Neural progenitor cell (in vitro differentiated cells): ENCODE data around the gene SNF8. TPM values are rescaled to one million over a fixed set of nuclear protein-coding genes. Genes with fewer than 3 reads are reported as not detected.

Experiments used
- DNase-seq: peaks from one replicate; pipeline ENCODE4 v3.0.0-alpha.2; 2016; ENCODE audit warnings: low spot score
- H2AFZ ChIP-seq: fragments of 200-600 bp; sonication (generic); replicated peaks from 2 replicates; pipeline ENCODE4 v1.6.1; 2016; ENCODE audit warnings: antibody characterized with exemption
- H3F3A ChIP-seq: fragments of 200-600 bp; sonication (generic); 2 replicates; pipeline ENCODE4 v1.6.1; 2016; ENCODE audit warnings: antibody characterized with exemption, low read depth
- H3K27ac ChIP-seq: fragments of 200-600 bp; sonication (generic); 2 replicates; pipeline ENCODE4 v1.5.1; 2016; ENCODE audit warnings: mild to moderate bottlenecking
- H3K27me3 ChIP-seq: fragments of 200-600 bp; sonication (generic); 2 replicates; pipeline ENCODE4 v1.6.1; 2016; ENCODE audit warnings: mild to moderate bottlenecking, moderate library complexity
- H3K36me3 ChIP-seq: fragments of 200-600 bp; sonication (generic); 2 replicates; pipeline ENCODE4 v1.5.1; 2016
- H3K4me1 ChIP-seq: fragments of 200-600 bp; sonication (generic); 2 replicates; pipeline ENCODE4 v1.6.1; 2016; ENCODE audit warnings: mixed run types
- H3K4me2 ChIP-seq: fragments of 200-600 bp; sonication (generic); 2 replicates; pipeline ENCODE4 v1.6.1; 2016
- H3K4me3 ChIP-seq: fragments of 200-600 bp; sonication (generic); 2 replicates; pipeline ENCODE4 v1.5.1; 2016
- H3K79me2 ChIP-seq: fragments of 200-600 bp; sonication (generic); 2 replicates; pipeline ENCODE4 v1.6.1; 2016; ENCODE audit warnings: low read depth
- H3K9ac ChIP-seq: fragments of 200-600 bp; sonication (generic); 2 replicates; pipeline ENCODE4 v1.6.1; 2016
- H3K9me3 ChIP-seq: fragments of 200-600 bp; sonication (generic); 2 replicates; pipeline ENCODE4 v1.5.1; 2016; ENCODE audit warnings: low read depth
- H4K20me1 ChIP-seq: fragments of 200-600 bp; sonication (generic); 2 replicates; pipeline ENCODE4 v1.6.1; 2016; ENCODE audit warnings: low read depth
- H3K27ac Mint-ChIP-seq: 3 replicates; pipeline ENCODE4 v1.8.0; 2021; ENCODE audit warnings: mixed read lengths
- H3K27me3 Mint-ChIP-seq: 2 replicates; pipeline ENCODE4 v1.8.0; 2022; ENCODE audit warnings: low read depth, mild to moderate bottlenecking, inconsistent platforms, moderate library complexity, mixed read lengths; ENCODE audit not compliant: insufficient read depth
- H3K36me3 Mint-ChIP-seq: 3 replicates; pipeline ENCODE4 v1.8.0; 2021; ENCODE audit warnings: mixed read lengths
- H3K4me1 Mint-ChIP-seq: 3 replicates; pipeline ENCODE4 v1.8.0; 2021; ENCODE audit warnings: mixed read lengths
- H3K4me3 Mint-ChIP-seq: 3 replicates; pipeline ENCODE4 v1.8.0; 2021; ENCODE audit warnings: mild to moderate bottlenecking, moderate library complexity, mixed read lengths
- H3K9me3 Mint-ChIP-seq: 3 replicates; pipeline ENCODE4 v1.8.0; 2020; ENCODE audit warnings: mixed read lengths
- CTCF ChIP-seq: fragments of 200-600 bp; sonication (generic); IDR thresholded peaks from 2 replicates; pipeline ENCODE4 v1.5.1; 2017; ENCODE audit warnings: antibody characterized with exemption, mild to moderate bottlenecking
- EZH2 ChIP-seq: fragments of 200-600 bp; sonication (generic); IDR thresholded peaks from 2 replicates; pipeline ENCODE4 v1.6.1; 2017; ENCODE audit warnings: antibody characterized with exemption, mild to moderate bottlenecking, moderate library complexity
- EZH2phosphoT487 ChIP-seq: fragments of 200-600 bp; sonication (generic); IDR thresholded peaks from 2 replicates; pipeline ENCODE4 v1.6.1; 2017; ENCODE audit warnings: antibody characterized with exemption
- total RNA-seq: library from RNA; depleted of rRNA; stranded (reverse); fragments of >200 nt; gene quantifications from 2 replicates; pipeline ENCODE4 v1.2.3, GENCODE V29; 2015; ENCODE audit warnings: low replicate concordance

Gene SNF8
- total RNA-seq, 1 donor from 2014 or later, result 103 TPM

- no peak overlapping the region for H3K9ac ChIP-seq
- no peaks in the 10 kb centered on the region for H3K9me3 ChIP-seq
- no peaks in the 10 kb centered on the region for H3K27me3 ChIP-seq
- H3K4me2 ChIP-seq, result no peak overlapping the region
- DNase-seq, result no peak
- Mint-ChIP-seq H3K4me1 (no peaks in the 10 kb centered on the region), H3K9me3 (no peaks in the 10 kb centered on the region), H3K4me3 (no peak overlapping the region), H3K27ac (peak overlapping the region; percentile 65), H3K27me3 (peaks cover 2% of the 10 kb centered on the region), H3K36me3 (peaks cover 36% of the 10 kb centered on the region)
- peaks cover 18% of the 10 kb centered on the region for H3K36me3 ChIP-seq
- TF ChIP-seq EZH2, result no peak
- no peak for TF ChIP-seq EZH2phosphoT487
- no peak for TF ChIP-seq CTCF
- no peaks in the 10 kb centered on the region for H3K79me2 ChIP-seq
- H4K20me1 ChIP-seq, result peaks cover 17% of the 10 kb centered on the region
- no peak overlapping the region for H3K4me3 ChIP-seq
- no peaks in the 10 kb centered on the region for H3K4me1 ChIP-seq
- H3K27ac ChIP-seq, result no peak overlapping the region
- no peak overlapping the region for H2AFZ ChIP-seq
- peaks cover 40% of the 10 kb centered on the region for H3F3A ChIP-seq
Measured at GRCh38 chr17:48925991-48926342, 18.7 kb downstream of the SNF8 start.

DNA sequence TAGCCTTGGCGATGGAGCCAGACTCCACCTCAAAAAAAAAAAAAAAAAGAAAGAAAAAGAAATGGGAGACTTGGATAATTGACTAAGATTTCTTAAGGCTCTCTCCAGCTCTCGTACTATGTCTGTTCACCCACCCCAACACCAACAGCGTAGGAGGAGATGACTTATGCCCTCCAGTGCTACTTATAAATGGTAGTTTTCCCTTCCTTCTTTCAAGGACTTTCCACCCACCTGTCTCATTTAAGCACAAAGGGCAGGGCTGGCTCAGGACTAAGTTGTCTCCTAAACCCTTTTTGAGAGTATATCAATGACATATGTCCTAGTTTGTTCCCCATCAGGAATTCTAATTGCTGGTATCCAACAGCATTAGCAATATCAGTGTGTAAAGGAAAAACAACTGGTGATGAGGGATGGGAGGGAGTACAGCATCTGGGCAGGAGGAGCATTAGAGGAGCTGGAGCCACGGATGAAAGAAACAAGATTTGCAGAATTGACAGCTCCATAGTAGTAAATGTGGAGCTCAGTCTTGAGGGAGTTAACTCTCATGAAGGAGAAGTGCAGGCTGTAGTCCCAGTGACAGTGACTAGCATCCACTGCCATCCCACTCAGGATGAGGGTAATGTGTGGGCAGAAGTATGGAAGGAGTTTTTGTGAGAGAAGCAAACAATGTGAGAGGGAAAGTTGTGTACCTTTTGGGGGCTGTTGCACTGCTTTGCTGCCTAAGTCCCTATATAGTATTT is 19.2 kb downstream of the SNF8 start:
- H3K27me3 ChIP-seq, result no peaks in the 10 kb centered on the region
- TF ChIP-seq EZH2phosphoT487, result no peak
- no peak for TF ChIP-seq EZH2
- TF ChIP-seq CTCF, result no peak
- H4K20me1 ChIP-seq, result peaks cover 17% of the 10 kb centered on the region
- Mint-ChIP-seq H3K4me1 (no peaks in the 10 kb centered on the region), H3K36me3 (peaks cover 38% of the 10 kb centered on the region), H3K27ac (no peak overlapping the region), H3K4me3 (no peak overlapping the region), H3K9me3 (no peaks in the 10 kb centered on the region), H3K27me3 (peaks cover 2% of the 10 kb centered on the region)
- H3K36me3 ChIP-seq, result peaks cover 19% of the 10 kb centered on the region
- no peaks in the 10 kb centered on the region for H3K4me1 ChIP-seq
- H2AFZ ChIP-seq, result no peak overlapping the region
- no peak overlapping the region for H3K4me2 ChIP-seq
- H3F3A ChIP-seq, result peaks cover 35% of the 10 kb centered on the region
- H3K9ac ChIP-seq, result no peak overlapping the region
- H3K4me3 ChIP-seq, result no peak overlapping the region
- H3K79me2 ChIP-seq, result no peaks in the 10 kb centered on the region
- no peak overlapping the region for H3K27ac ChIP-seq
- no peaks in the 10 kb centered on the region for H3K9me3 ChIP-seq
- DNase-seq, result no peak

- H3K4me2 ChIP-seq, result no peak overlapping the region
- H3K27me3 Mint-ChIP-seq, result no peaks in the 10 kb centered on the region
- peaks cover 2% of the 10 kb centered on the region for H3K4me1 ChIP-seq
- peaks cover 12% of the 10 kb centered on the region for H3K4me1 Mint-ChIP-seq
- no peak for DNase-seq
- peaks cover 62% of the 10 kb centered on the region for H3K79me2 ChIP-seq
- no peak overlapping the region for H3K27ac Mint-ChIP-seq
- H3K27ac ChIP-seq, result no peak overlapping the region
- no peaks in the 10 kb centered on the region for H3K9me3 ChIP-seq
- H3K36me3 Mint-ChIP-seq, result peaks cover 39% of the 10 kb centered on the region
- H3K27me3 ChIP-seq, result no peaks in the 10 kb centered on the region
- TF ChIP-seq CTCF (no peak), EZH2phosphoT487 (no peak), EZH2 (no peak)
- H3K4me3 ChIP-seq, result no peak overlapping the region
- peaks cover 10% of the 10 kb centered on the region for H3F3A ChIP-seq
- H3K36me3 ChIP-seq, result peaks cover 4% of the 10 kb centered on the region
- H3K4me3 Mint-ChIP-seq, result no peak overlapping the region
- H4K20me1 ChIP-seq, result peaks cover 63% of the 10 kb centered on the region
- no peak overlapping the region for H2AFZ ChIP-seq
- H3K9ac ChIP-seq, result no peak overlapping the region
- no peaks in the 10 kb centered on the region for H3K9me3 Mint-ChIP-seq
Measured at GRCh38 chr17:48915459-48916282, 29.0 kb downstream of the SNF8 start.
